CD4-positive, alpha-beta memory T cell (primary cell): ENCODE data around the gene ZNF710. TPM values are rescaled to one million over a fixed set of nuclear protein-coding genes. Genes with fewer than 3 reads are reported as not detected.

Experiments used
- CTCF ChIA-PET: fragments of 350-600 bp; sonication (Branson Sonifier 250); formaldehyde crosslinking; loops from one replicate; lab custom pipeline; 2021; ENCODE audit warnings: inconsistent platforms; ENCODE audit not compliant: partially characterized antibody; lab: Charles Lee
- POLR2A ChIA-PET: fragments of 350-600 bp; sonication (Branson Sonifier 250); formaldehyde crosslinking; loops from one replicate; lab custom pipeline; 2021; ENCODE audit not compliant: partially characterized antibody; lab: Charles Lee
- DNase-seq, 5 donors: peaks; one replicate each; pipeline versions ENCODE4 v3.0.0 to v3.0.0-alpha.2; 2020 to 2022; ENCODE audit warnings: mixed read lengths in 1 of 5
- H3K27ac ChIP-seq: one replicate; pipeline ENCODE4 v1.7.0; 2013; ENCODE audit warnings: low read depth, low read length
- H3K27me3 ChIP-seq: 2 replicates; pipeline ENCODE4 v1.7.0; 2013; ENCODE audit warnings: mild to moderate bottlenecking, low read length, moderate library complexity; ENCODE audit not compliant: insufficient read depth
- H3K36me3 ChIP-seq: 2 replicates; pipeline ENCODE4 v1.7.0; 2013; ENCODE audit warnings: mild to moderate bottlenecking, low read length, moderate library complexity; ENCODE audit not compliant: insufficient read depth
- H3K4me1 ChIP-seq: 2 replicates; pipeline ENCODE4 v1.7.0; 2013; ENCODE audit warnings: mild to moderate bottlenecking, low read length, moderate library complexity; ENCODE audit not compliant: insufficient read depth
- H3K4me3 ChIP-seq, 2 donors: one replicate each; pipeline ENCODE4 v1.7.0; 2013; ENCODE audit warnings: low read length in 2 of 2, mild to moderate bottlenecking in 1 of 2
- H3K9me3 ChIP-seq, 2 donors: one replicate each; pipeline ENCODE4 v1.7.0; 2013; ENCODE audit warnings: low read length in 2 of 2, control low read depth in 1 of 2; ENCODE audit not compliant: control insufficient read depth in 1 of 2
- H3K27ac Mint-ChIP-seq, 7 donors: one replicate each; pipeline ENCODE4 v1.8.0; 2020 to 2021; ENCODE audit warnings: mixed read lengths in 7 of 7, mild to moderate bottlenecking in 6 of 7, inconsistent platforms in 3 of 7, moderate library complexity in 3 of 7
- H3K27me3 Mint-ChIP-seq, 2 donors: one replicate each; pipeline ENCODE4 v1.8.0; 2020 to 2021; ENCODE audit warnings: mixed read lengths in 2 of 2
- H3K36me3 Mint-ChIP-seq, 2 donors: one replicate each; pipeline ENCODE4 v1.8.0; 2020 to 2021; ENCODE audit warnings: mixed read lengths in 2 of 2, inconsistent platforms in 1 of 2, mild to moderate bottlenecking in 1 of 2
- H3K4me1 Mint-ChIP-seq, 4 donors: one replicate each; pipeline ENCODE4 v1.8.0; 2020 to 2021; ENCODE audit warnings: mixed read lengths in 4 of 4, mild to moderate bottlenecking in 1 of 4
- H3K4me3 Mint-ChIP-seq, 8 donors: one replicate each; pipeline ENCODE4 v1.8.0; 2020 to 2021; ENCODE audit warnings: mixed read lengths in 8 of 8, mild to moderate bottlenecking in 7 of 8, moderate library complexity in 6 of 8, inconsistent platforms in 3 of 8
- H3K9me3 Mint-ChIP-seq, 8 donors: one replicate each; pipeline ENCODE4 v1.8.0; 2020 to 2021; ENCODE audit warnings: mixed read lengths in 8 of 8, mild to moderate bottlenecking in 5 of 8, inconsistent platforms in 3 of 8, moderate library complexity in 1 of 8
- intact Hi-C: fragments of 100-400 bp; cut with micrococcal nuclease; formaldehyde crosslinking; loops from one replicate; pipeline ENCODE4 v1.15.1; 2023
- polyA plus RNA-seq, 2 donors: library from polyadenylated mRNA; unstranded; fragments of 300-500 nt; fragmentation: Illumina TruSeq; gene quantifications; one replicate each; pipeline ENCODE4 v1.2.3, GENCODE V29; 2021
- total RNA-seq, 2 experiments: library from RNA; stranded (reverse); gene quantifications; one replicate each; pipeline ENCODE4 v1.2.3, GENCODE V29; 2021

ZNF710 gene
- total and polyA plus RNA-seq, 4 experiments from 2014 or later = 0.10 to 19.7 (median 10.9) TPM

- Histone ChIP-seq H3K4me1 (peaks cover 19% of the 10 kb centered on the region), H3K27me3 (no peaks in the 10 kb centered on the region), H3K36me3 (no peaks in the 10 kb centered on the region), H3K9me3 (no peaks in the 10 kb centered on the region), H3K4me3 (no peak overlapping the region), H3K27ac (no peak overlapping the region)
- no peak overlapping the region for H3K4me3 Mint-ChIP-seq
- H3K27me3 Mint-ChIP-seq = no peaks in the 10 kb centered on the region
- CTCF ChIA-PET = no interaction called here
- peaks cover 2 to 3% of the 10 kb centered on the region in 2 donors for H3K36me3 Mint-ChIP-seq
- H3K27ac Mint-ChIP-seq = peak overlapping the region in 2 of 7 donors; percentile 9 to 31
- intact Hi-C loops = no loop called here
- peaks cover 0 to 3% (median 0%) of the 10 kb centered on the region in 8 donors for H3K9me3 Mint-ChIP-seq
- POLR2A ChIA-PET = no interaction called here
- no peak for DNase-seq
- H3K4me1 Mint-ChIP-seq = peaks cover 26 to 51% (median 38%) of the 10 kb centered on the region in 4 donors
Measured at GRCh38 chr15:90042356-90042755, 41.2 kb downstream of the ZNF710 start.

- POLR2A ChIA-PET = interaction anchor here (1.4 kb wide), 1 partner anchor 9 kb away, joined by 3 read pairs; no protein-coding TSS in a partner anchor
- Mint-ChIP-seq H3K4me1 (peaks cover 22 to 45% (median 32%) of the 10 kb centered on the region in 4 donors), H3K36me3 (peaks cover 2 to 3% of the 10 kb centered on the region in 2 donors), H3K4me3 (no peak overlapping the region), H3K27me3 (no peaks in the 10 kb centered on the region), H3K9me3 (peaks cover 0 to 3% (median 0%) of the 10 kb centered on the region in 8 donors), H3K27ac (no peak overlapping the region)
- Histone ChIP-seq H3K36me3 (no peaks in the 10 kb centered on the region), H3K4me3 (no peak overlapping the region), H3K9me3 (no peaks in the 10 kb centered on the region), H3K4me1 (peaks cover 13% of the 10 kb centered on the region), H3K27ac (no peak overlapping the region), H3K27me3 (no peaks in the 10 kb centered on the region)
- CTCF ChIA-PET = no interaction called here
- intact Hi-C loops = no loop called here
- no peak for DNase-seq
Measured at GRCh38 chr15:90042766-90043529, 41.8 kb downstream of the ZNF710 start.

- Mint-ChIP-seq H3K4me3 (no peak overlapping the region), H3K27ac (peak overlapping the region in 3 of 7 donors; percentile 8 to 29 (median 29)), H3K9me3 (peaks cover 0 to 3% (median 0%) of the 10 kb centered on the region in 8 donors), H3K27me3 (no peaks in the 10 kb centered on the region), H3K4me1 (peaks cover 16 to 39% (median 26%) of the 10 kb centered on the region in 4 donors), H3K36me3 (peaks cover 0 to 3% of the 10 kb centered on the region in 2 donors)
- intact Hi-C loops = no loop called here
- no peak for DNase-seq
- Histone ChIP-seq H3K27ac (no peak overlapping the region), H3K27me3 (no peaks in the 10 kb centered on the region), H3K4me3 (no peak overlapping the region), H3K4me1 (peaks cover 7% of the 10 kb centered on the region), H3K36me3 (no peaks in the 10 kb centered on the region), H3K9me3 (no peaks in the 10 kb centered on the region)
- CTCF ChIA-PET = no interaction called here
- POLR2A ChIA-PET = interaction anchor here (1.4 kb wide), 1 partner anchor 10 kb away, joined by 3 read pairs; no protein-coding TSS in a partner anchor
Measured at GRCh38 chr15:90043530-90044010, 42.4 kb downstream of the ZNF710 start.

GRCh38 chr15:90044191-90044590 lies 43.1 kb downstream of the ZNF710 start:
- intact Hi-C loops = no loop called here
- Mint-ChIP-seq H3K4me1 (peaks cover 15 to 33% (median 24%) of the 10 kb centered on the region in 4 donors), H3K27me3 (no peaks in the 10 kb centered on the region), H3K4me3 (no peak overlapping the region), H3K27ac (no peak overlapping the region), H3K9me3 (peaks cover 0 to 3% (median 0%) of the 10 kb centered on the region in 8 donors), H3K36me3 (peaks cover 0 to 3% of the 10 kb centered on the region in 2 donors)
- Histone ChIP-seq H3K4me3 (no peak overlapping the region), H3K27me3 (no peaks in the 10 kb centered on the region), H3K27ac (no peak overlapping the region), H3K36me3 (no peaks in the 10 kb centered on the region), H3K4me1 (peaks cover 5% of the 10 kb centered on the region), H3K9me3 (no peaks in the 10 kb centered on the region)
- ChIA-PET POLR2A (interaction anchor here (1.1 to 1.4 kb wide), 2 partner anchors 10 kb away, joined by 3 read pairs; no protein-coding TSS in a partner anchor), CTCF (no interaction called here)
- peak in 1 of 5 donors; percentile 13 for DNase-seq

- Mint-ChIP-seq H3K27me3 (no peaks in the 10 kb centered on the region), H3K36me3 (peaks cover 0 to 3% of the 10 kb centered on the region in 2 donors), H3K4me1 (peaks cover 13 to 31% (median 22%) of the 10 kb centered on the region in 4 donors), H3K9me3 (peaks cover 0 to 3% (median 0%) of the 10 kb centered on the region in 8 donors), H3K4me3 (no peak overlapping the region), H3K27ac (peak overlapping the region in 4 of 7 donors; percentile 65 to 80 (median 70))
- Histone ChIP-seq H3K4me3 (no peak overlapping the region), H3K27me3 (no peaks in the 10 kb centered on the region), H3K4me1 (peaks cover 5% of the 10 kb centered on the region), H3K9me3 (no peaks in the 10 kb centered on the region), H3K27ac (no peak overlapping the region), H3K36me3 (no peaks in the 10 kb centered on the region)
- ChIA-PET POLR2A (interaction anchor here (0.6 to 1.1 kb wide), 2 partner anchors 11 to 44 kb away, joined by 3 read pairs; partner anchors contain the start of gene ZNF710), CTCF (no interaction called here)
- intact Hi-C loops = no loop called here
- DNase-seq = no peak
Measured at GRCh38 chr15:90044916-90045371, 43.8 kb downstream of the ZNF710 start.

- peak in 1 of 5 donors; percentile 1 for DNase-seq
- ChIA-PET CTCF (no interaction called here), POLR2A (no interaction called here)
- Histone ChIP-seq H3K9me3 (no peaks in the 10 kb centered on the region), H3K4me1 (peaks cover 5% of the 10 kb centered on the region), H3K27ac (no peak overlapping the region), H3K4me3 (no peak overlapping the region), H3K36me3 (no peaks in the 10 kb centered on the region), H3K27me3 (no peaks in the 10 kb centered on the region)
- peak overlapping the region in 4 of 7 donors; percentile 9 to 76 (median 60) for H3K27ac Mint-ChIP-seq
- no peaks in the 10 kb centered on the region for H3K27me3 Mint-ChIP-seq
- intact Hi-C loops = no loop called here
- H3K9me3 Mint-ChIP-seq = peaks cover 0 to 3% (median 0%) of the 10 kb centered on the region in 8 donors
- H3K4me1 Mint-ChIP-seq = peaks cover 6 to 28% (median 14%) of the 10 kb centered on the region in 4 donors
- no peak overlapping the region for H3K4me3 Mint-ChIP-seq
- H3K36me3 Mint-ChIP-seq = peaks cover 0 to 3% of the 10 kb centered on the region in 2 donors
Measured at GRCh38 chr15:90046289-90046688, 45.2 kb downstream of the ZNF710 start.

- POLR2A ChIA-PET = no interaction called here
- H3K4me3 Mint-ChIP-seq = no peak overlapping the region
- H3K27ac Mint-ChIP-seq = peak overlapping the region in 3 of 7 donors; percentile 57 to 76 (median 64)
- H3K9me3 Mint-ChIP-seq = peaks cover 0 to 3% (median 0%) of the 10 kb centered on the region in 8 donors
- intact Hi-C loops = no loop called here
- H3K4me1 Mint-ChIP-seq = peaks cover 4 to 28% (median 12%) of the 10 kb centered on the region in 4 donors
- CTCF ChIA-PET = interaction anchor here (1.7 to 2.4 kb wide), 2 partner anchors 13 to 24 kb away, joined by 4 to 9 read pairs; no protein-coding TSS in a partner anchor
- Histone ChIP-seq H3K4me1 (peaks cover 5% of the 10 kb centered on the region), H3K36me3 (no peaks in the 10 kb centered on the region), H3K9me3 (no peaks in the 10 kb centered on the region), H3K4me3 (no peak overlapping the region), H3K27ac (no peak overlapping the region), H3K27me3 (no peaks in the 10 kb centered on the region)
- H3K36me3 Mint-ChIP-seq = peaks cover 0 to 3% of the 10 kb centered on the region in 2 donors
- DNase-seq = peak in 1 of 5 donors; percentile 3
- H3K27me3 Mint-ChIP-seq = no peaks in the 10 kb centered on the region
Measured at GRCh38 chr15:90046911-90047392, 45.8 kb downstream of the ZNF710 start.
